HFF-Myc (cell line): ENCODE data around the gene SHTN1.

Source experiments
- DNase-seq: peaks from one replicate; pipeline ENCODE4 v3.0.0-alpha.2; 2011; ENCODE audit warnings: low read depth; ENCODE audit errors: extremely low read depth
- H3K4me3 ChIP-seq: replicated peaks from 2 replicates; pipeline ENCODE4 v1.5.1; 2011; ENCODE audit warnings: low read depth, mild to moderate bottlenecking, control low read depth, low read length
- TF ChIP-seq, protein P1 (sequence below): IDR thresholded peaks from 2 replicates; pipeline ENCODE4 v1.5.1; 2012; ENCODE audit warnings: mild to moderate bottlenecking, low read depth, low read length, control low read depth; ENCODE audit errors: missing control alignments

SHTN1 gene

GRCh38 chr10:116973371-116973905 lies 31.5 kb downstream of the SHTN1 start:
- H3K4me3 ChIP-seq, result no peak overlapping the region
- DNase-seq, result no peak
- TF ChIP-seq, protein P1, sequence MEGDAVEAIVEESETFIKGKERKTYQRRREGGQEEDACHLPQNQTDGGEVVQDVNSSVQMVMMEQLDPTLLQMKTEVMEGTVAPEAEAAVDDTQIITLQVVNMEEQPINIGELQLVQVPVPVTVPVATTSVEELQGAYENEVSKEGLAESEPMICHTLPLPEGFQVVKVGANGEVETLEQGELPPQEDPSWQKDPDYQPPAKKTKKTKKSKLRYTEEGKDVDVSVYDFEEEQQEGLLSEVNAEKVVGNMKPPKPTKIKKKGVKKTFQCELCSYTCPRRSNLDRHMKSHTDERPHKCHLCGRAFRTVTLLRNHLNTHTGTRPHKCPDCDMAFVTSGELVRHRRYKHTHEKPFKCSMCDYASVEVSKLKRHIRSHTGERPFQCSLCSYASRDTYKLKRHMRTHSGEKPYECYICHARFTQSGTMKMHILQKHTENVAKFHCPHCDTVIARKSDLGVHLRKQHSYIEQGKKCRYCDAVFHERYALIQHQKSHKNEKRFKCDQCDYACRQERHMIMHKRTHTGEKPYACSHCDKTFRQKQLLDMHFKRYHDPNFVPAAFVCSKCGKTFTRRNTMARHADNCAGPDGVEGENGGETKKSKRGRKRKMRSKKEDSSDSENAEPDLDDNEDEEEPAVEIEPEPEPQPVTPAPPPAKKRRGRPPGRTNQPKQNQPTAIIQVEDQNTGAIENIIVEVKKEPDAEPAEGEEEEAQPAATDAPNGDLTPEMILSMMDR, result no peak

- DNase-seq, result no peak
- TF ChIP-seq, protein P1, result no peak
- no peak overlapping the region for H3K4me3 ChIP-seq
Observed at GRCh38 chr10:116972131-116972530, 32.9 kb downstream of the SHTN1 start.

GRCh38 chr10:116970050-116970449 lies 34.9 kb downstream of the SHTN1 start:
- no peak overlapping the region for H3K4me3 ChIP-seq
- TF ChIP-seq, protein P1, result no peak
- DNase-seq, result no peak

GRCh38 chr10:116968331-116968730 lies 36.7 kb downstream of the SHTN1 start:
- TF ChIP-seq, protein P1, result no peak
- no peak for DNase-seq
- H3K4me3 ChIP-seq, result no peak overlapping the region

GRCh38 chr10:116961406-116962251 lies 43.4 kb downstream of the SHTN1 start:
- DNase-seq, result no peak
- TF ChIP-seq, protein P1, result no peak

GRCh38 chr10:116960066-116960776 lies 44.8 kb downstream of the SHTN1 start:
- H3K4me3 ChIP-seq, result no peak overlapping the region
- no peak for DNase-seq
- TF ChIP-seq, protein P1, result no peak

More at GRCh38 chr10:116961406-116962251, 43.4 kb downstream of the SHTN1 start:
- H3K4me3 ChIP-seq, result no peak overlapping the region
